IMR-90 (cell line): ENCODE results near the gene ANKRD10. TPM values are rescaled to one million over a fixed set of nuclear protein-coding genes. Genes with fewer than 3 reads are reported as not detected.

Experiments used
- ATAC-seq: fragments of 200-7000 bp; cut with Tn5 transposase; 2 replicates; pipeline ENCODE4 v1.9.1; 2020; ENCODE audit warnings: low read depth, mild to moderate bottlenecking, moderate library complexity
- Bru-seq: library from RNA; stranded (reverse); fragments of 400-500 nt; gene quantifications from one replicate; lab custom pipeline; 2021; lab: Mats Ljungman, UMichigan
- BruChase-seq, 2 experiments: library from RNA; stranded (reverse); fragments of 400-500 nt; gene quantifications; one replicate each; lab custom pipeline; 2021; lab: Mats Ljungman, UMichigan
- BruUV-seq: library from RNA; stranded (reverse); fragments of 400-500 nt; replicated peaks from 2 replicates; lab custom pipeline; 2021; lab: Mats Ljungman, UMichigan
- CTCF ChIA-PET: fragments of 300-600 bp; formaldehyde crosslinking; extraction: SDS; loops from one replicate; lab custom pipeline; 2021; ENCODE audit warnings: antibody characterized with exemption; lab: Yijun Ruan, JAX
- POLR2A ChIA-PET: fragments of 300-600 bp; sonication (Branson Sonifier 250); formaldehyde crosslinking; loops from one replicate; lab custom pipeline; 2022; ENCODE audit warnings: antibody characterized with exemption; ENCODE audit not compliant: unreplicated experiment; lab: Charles Lee
- DNase-seq: peaks from one replicate; pipeline ENCODE4 v3.0.0; 2013
- H2AFZ ChIP-seq: replicated peaks from 2 replicates; pipeline ENCODE3; 2013; ENCODE audit warnings: low read length, mild to moderate bottlenecking; ENCODE audit not compliant: poor library complexity
- H2AK5ac ChIP-seq: 2 replicates; pipeline ENCODE4 v1.6.1; 2013; ENCODE audit warnings: low read depth, low read length, inconsistent platforms
- H2AK9ac ChIP-seq: replicated peaks from 2 replicates; pipeline ENCODE3; 2013; ENCODE audit warnings: mild to moderate bottlenecking, low read depth, low read length, moderate library complexity; ENCODE audit not compliant: poor library complexity
- H2BK120ac ChIP-seq: 2 replicates; pipeline ENCODE4 v1.6.1; 2013; ENCODE audit warnings: low read depth, low read length, inconsistent platforms
- H2BK15ac ChIP-seq: 3 replicates; pipeline ENCODE4 v1.6.1; 2013; ENCODE audit warnings: low read depth, low read length, inconsistent platforms
- H2BK20ac ChIP-seq: 2 replicates; pipeline ENCODE4 v1.6.1; 2013; ENCODE audit warnings: low read depth, mild to moderate bottlenecking, inconsistent platforms, low read length, moderate library complexity
- H2BK5ac ChIP-seq: 2 replicates; pipeline ENCODE4 v1.6.1; 2013; ENCODE audit warnings: mild to moderate bottlenecking, low read depth, low read length, inconsistent platforms; ENCODE audit not compliant: poor library complexity, severe bottlenecking
- H3K14ac ChIP-seq: replicated peaks from 2 replicates; pipeline ENCODE4 v1.6.1; 2013; ENCODE audit warnings: low read depth, low read length, inconsistent platforms
- H3K18ac ChIP-seq: 2 replicates; pipeline ENCODE4 v1.6.1; 2013; ENCODE audit warnings: low read depth, low read length, control low read depth
- H3K23ac ChIP-seq: 2 replicates; pipeline ENCODE4 v1.6.1; 2013; ENCODE audit warnings: low read depth, low read length, inconsistent platforms
- H3K27ac ChIP-seq: 2 replicates; pipeline ENCODE4 v1.5.1; 2013; ENCODE audit warnings: mild to moderate bottlenecking, control low read depth, low read length; ENCODE audit not compliant: insufficient read depth
- H3K27me3 ChIP-seq: 2 replicates; pipeline ENCODE4 v1.6.1; 2013; ENCODE audit warnings: low read length; ENCODE audit not compliant: control insufficient read depth, insufficient read depth
- H3K36me3 ChIP-seq: 2 replicates; pipeline ENCODE4 v1.6.1; 2013; ENCODE audit warnings: low read length, mixed read lengths; ENCODE audit not compliant: control insufficient read depth, insufficient read depth
- H3K4ac ChIP-seq: 2 replicates; pipeline ENCODE4 v1.6.1; 2013; ENCODE audit warnings: low read depth, low read length, inconsistent platforms
- H3K4me1 ChIP-seq: 2 replicates; pipeline ENCODE4 v1.6.1; 2013; ENCODE audit warnings: low read length, mixed read lengths; ENCODE audit not compliant: control insufficient read depth, insufficient read depth
- H3K4me2 ChIP-seq: 2 replicates; pipeline ENCODE4 v1.6.1; 2013; ENCODE audit warnings: low read depth, mild to moderate bottlenecking, control low read depth, low read length, moderate library complexity
- H3K4me3 ChIP-seq: 2 replicates; pipeline ENCODE4 v1.5.1; 2013; ENCODE audit warnings: low read depth, mild to moderate bottlenecking, control low read depth, low read length, moderate library complexity; ENCODE audit not compliant: insufficient read depth
- H3K56ac ChIP-seq: 2 replicates; pipeline ENCODE4 v1.6.1; 2013; ENCODE audit warnings: low read length, inconsistent platforms; ENCODE audit not compliant: insufficient read depth; ENCODE audit errors: extremely low read depth
- H3K79me1 ChIP-seq, 2 experiments: 2 replicates each; pipeline ENCODE4 v1.6.1; 2013; ENCODE audit warnings: low read length in 2 of 2, inconsistent platforms in 1 of 2, low read depth in 1 of 2
- H3K9ac ChIP-seq: 2 replicates; pipeline ENCODE4 v1.6.1; 2013; ENCODE audit warnings: low read depth, low read length, control low read depth
- H3K9me1 ChIP-seq: 2 replicates; pipeline ENCODE4 v1.6.1; 2013; ENCODE audit warnings: low read length, inconsistent platforms; ENCODE audit not compliant: insufficient read depth
- H3K9me3 ChIP-seq: 2 replicates; pipeline ENCODE4 v1.6.1; 2013; ENCODE audit warnings: low read length; ENCODE audit not compliant: control insufficient read depth, insufficient read depth
- H4K20me1 ChIP-seq: 2 replicates; pipeline ENCODE4 v1.6.1; 2013; ENCODE audit warnings: low read length, inconsistent platforms; ENCODE audit not compliant: insufficient read depth
- H4K5ac ChIP-seq: 2 replicates; pipeline ENCODE4 v1.6.1; 2013; ENCODE audit warnings: mild to moderate bottlenecking, low read depth, low read length, control low read depth
- H4K8ac ChIP-seq, 2 experiments: 2 replicates each; pipeline ENCODE4 v1.6.1; 2013; ENCODE audit warnings: low read depth in 2 of 2, low read length in 2 of 2, control low read depth in 1 of 2, inconsistent platforms in 1 of 2
- H4K91ac ChIP-seq: 2 replicates; pipeline ENCODE4 v1.6.1; 2013; ENCODE audit warnings: low read depth, low read length, inconsistent platforms; ENCODE audit not compliant: insufficient read depth
- BHLHE40 ChIP-seq: fragments of 150-350 bp; IDR thresholded peaks from 2 replicates; pipeline ENCODE4 v1.6.1; 2016; ENCODE audit warnings: mild to moderate bottlenecking, low read depth, low read length
- CEBPB ChIP-seq: IDR thresholded peaks from 2 replicates; pipeline ENCODE4 v1.6.1; 2012; ENCODE audit warnings: low read depth, low read length, improper control_type of control experiment
- CHD1 ChIP-seq: IDR thresholded peaks from 2 replicates; pipeline ENCODE4 v1.6.1; 2012; ENCODE audit warnings: low read depth, low read length, improper control_type of control experiment
- ELK1 ChIP-seq: fragments of 150-350 bp; IDR thresholded peaks from 2 replicates; pipeline ENCODE4 v1.6.1; 2016; ENCODE audit warnings: low read depth, mild to moderate bottlenecking, low read length, moderate library complexity, borderline replicate concordance
- FOS ChIP-seq: fragments of 150-350 bp; IDR thresholded peaks from 2 replicates; pipeline ENCODE4 v1.6.1; 2016; ENCODE audit warnings: low read depth, low read length
- MAFK ChIP-seq: IDR thresholded peaks from 2 replicates; pipeline ENCODE4 v1.6.1; 2012; ENCODE audit warnings: low read depth, low read length, improper control_type of control experiment
- MAZ ChIP-seq: IDR thresholded peaks from 2 replicates; pipeline ENCODE4 v1.6.1; 2012; ENCODE audit warnings: low read depth, mild to moderate bottlenecking, low read length, improper control_type of control experiment, moderate library complexity, borderline replicate concordance
- MXI1 ChIP-seq: IDR thresholded peaks from 2 replicates; pipeline ENCODE4 v1.6.1; 2012; ENCODE audit warnings: low read depth, mild to moderate bottlenecking, low read length, moderate library complexity, borderline replicate concordance
- POLR2A ChIP-seq: IDR thresholded peaks from 2 replicates; pipeline ENCODE4 v1.6.1; 2012; ENCODE audit warnings: mild to moderate bottlenecking, low read depth, low read length
- RAD21 ChIP-seq: IDR thresholded peaks from 2 replicates; pipeline ENCODE4 v1.6.1; 2012; ENCODE audit warnings: low read length, improper control_type of control experiment
- RCOR1 ChIP-seq: IDR thresholded peaks from 2 replicates; pipeline ENCODE4 v1.6.1; 2012; ENCODE audit warnings: mild to moderate bottlenecking, low read length, improper control_type of control experiment; ENCODE audit not compliant: insufficient replicate concordance
- RFX5 ChIP-seq: IDR thresholded peaks from 2 replicates; pipeline ENCODE4 v1.8.0; 2012; ENCODE audit warnings: low read depth, mild to moderate bottlenecking, low read length, moderate library complexity
- USF2 ChIP-seq: fragments of 150-350 bp; IDR thresholded peaks from 2 replicates; pipeline ENCODE4 v1.6.1; 2017; ENCODE audit warnings: mild to moderate bottlenecking, antibody characterized with exemption, low read length, low read depth
- WGBS, 2 experiments: methylation state at CpG; one replicate each; pipeline versions ENCODE4 v1.1.5 to v1.1.7; 2013; ENCODE audit warnings: missing lambda C conversion rate in 2 of 2; ENCODE audit not compliant: insufficient read length in 1 of 2; ENCODE audit errors: extremely low coverage in 2 of 2; 5-methylcytosine and 5-hydroxymethylcytosine counted together
- dilution Hi-C: fragments of 300-500 bp; cut with HindIII; formaldehyde crosslinking; loops from one replicate; pipeline ENCODE4 v1.14.3; 2018; ENCODE audit warnings: low sequenced_read_pairs; ENCODE audit not compliant: unreplicated experiment
- in situ Hi-C: fragments of 300-500 bp; cut with MboI; formaldehyde crosslinking; loops from 3 replicates; pipeline ENCODE4 v1.14.3; 2019; ENCODE audit warnings: low sequenced_read_pairs, inconsistent platforms, mixed read lengths
- intact Hi-C: fragments of 100-400 bp; cut with micrococcal nuclease; formaldehyde crosslinking; loops from 2 replicates; pipeline ENCODE4 v1.10.0; 2022
- long read RNA-seq: library from polyadenylated mRNA; unstranded; transcript quantifications from one replicate; pipeline ENCODE4 v2.0.0, GENCODE V29; 2021; ENCODE audit not compliant: unreplicated experiment
- polyA plus RNA-seq, 3 experiments: library from polyadenylated mRNA; depleted of rRNA; stranded (reverse); fragments of >200 nt; gene quantifications; 2 replicates each; pipeline ENCODE4 v1.2.3, GENCODE V29; 2012; ENCODE audit warnings: low replicate concordance in 1 of 3
- total RNA-seq: library from RNA; depleted of rRNA; stranded (reverse); fragments of >200 nt; gene quantifications from 2 replicates; pipeline ENCODE4 v1.2.3, GENCODE V29; 2012; rRNA removed

ANKRD10 gene
- total RNA-seq (18.3 and 24.2 TPM in 2 replicates), polyA plus RNA-seq (2012; rRNA removed) (24.2 and 31.1 TPM in 2 replicates), Bru-seq, nascent RNA (percentile 95 among the genes with signal in this experiment), BruChase-seq, experiment 1, labeled RNA remaining after a 6-hour chase (percentile 98 among the genes with signal in this experiment), BruChase-seq, experiment 2, labeled RNA remaining after a 2-hour chase (percentile 99 among the genes with signal in this experiment)
- 7.4 and 11.9 TPM in 2 replicates for polyA plus RNA-seq (2012; cell fraction: cytosol; rRNA removed)
- 105 and 271 TPM in 2 replicates for polyA plus RNA-seq (2012; cell fraction: nucleus; rRNA removed; ENCODE audit: low replicate concordance)
- long read RNA-seq, transcript ANKRD10-201 (6 exons, 2,495 nt) = major isoform, 11 of 32 reads
- long read RNA-seq, partial matches to known transcripts = 2 of 32 reads
- long read RNA-seq, other reads (novel, unspliced or antisense) = 19 of 32 reads

- peak within 1 kb of the TSS; percentile 93 for H2AK5ac ChIP-seq
- peak within 1 kb of the TSS; percentile 100 for H3K27ac ChIP-seq
- H2BK120ac ChIP-seq = peak within 1 kb of the TSS; percentile 92
- peak within 1 kb of the TSS; percentile 94 for H2BK20ac ChIP-seq
- BruUV-seq = no TSS peak
- peak within 1 kb of the TSS; percentile 100 for H3K4me2 ChIP-seq
- peaks cover 4% of the 10 kb centered on the region; the same call in 1 of the 2 replicates for H3K36me3 ChIP-seq
- H3K27me3 ChIP-seq = no peaks in the 10 kb centered on the region
- intact Hi-C loops = loop anchor here (1.0 to 5.0 kb wide), 5 partner anchors 135 to 546 kb away; no protein-coding TSS in a partner anchor
- DNase-seq (peak; percentile 99), ATAC-seq (peak; percentile 86)
- ChIA-PET POLR2A (interaction anchor here (0.6 to 0.7 kb wide), 2 partner anchors 8 to 14 kb away, joined by 3 read pairs; no protein-coding TSS in a partner anchor), CTCF (interaction anchor here (0.6 to 1.2 kb wide), 4 partner anchors 11 to 353 kb away, joined by 3 to 5 read pairs (median 4); no protein-coding TSS in a partner anchor)
- H3K18ac ChIP-seq = peak within 1 kb of the TSS; percentile 99
- H4K20me1 ChIP-seq = peaks cover 42% of the 10 kb centered on the region
- peak within 1 kb of the TSS; percentile 93 for H3K56ac ChIP-seq
- H4K8ac ChIP-seq = peak within 1 kb of the TSS; percentile 86 to 93
- dilution Hi-C loops = no loop called here
- H2AFZ ChIP-seq = peak within 1 kb of the TSS; percentile 96
- 0% methylated on average over 24 of the region's 81 CpGs; no CpG with 5 or more reads in 1 of the 2 experiments for WGBS, 2 experiments
- H3K23ac ChIP-seq = peak within 1 kb of the TSS; percentile 98
- peak within 1 kb of the TSS; percentile 98 for H2AK9ac ChIP-seq
- H4K91ac ChIP-seq = peak within 1 kb of the TSS; percentile 92
- in situ Hi-C loops = loop anchor here (5.0 kb wide), 1 partner anchor 37 kb away; no protein-coding TSS in a partner anchor
- H3K4ac ChIP-seq = peak within 1 kb of the TSS; percentile 98
- no peaks in the 10 kb centered on the region for H3K9me3 ChIP-seq
- peak within 1 kb of the TSS; percentile 98 for H3K4me3 ChIP-seq
- peaks cover 11% of the 10 kb centered on the region for H3K9me1 ChIP-seq
- peak within 1 kb of the TSS; percentile 99 for H3K14ac ChIP-seq
- peak within 1 kb of the TSS; percentile 98 for H2BK5ac ChIP-seq
- H3K9ac ChIP-seq = peak within 1 kb of the TSS; percentile 99
- H3K79me1 ChIP-seq = peaks cover 2 to 30% of the 10 kb centered on the region in 2 experiments; a peak in 2 of 4 replicates
- H4K5ac ChIP-seq = peak within 1 kb of the TSS; percentile 99
- peak within 1 kb of the TSS; percentile 18; the same call in 1 of the 3 replicates for H2BK15ac ChIP-seq
- H3K4me1 ChIP-seq = peaks cover 8% of the 10 kb centered on the region
- TF ChIP-seq MAZ (peak; percentile 82; the same call in 1 of the 2 replicates), FOS (no peak), MAFK (no peak), POLR2A (peak; percentile 19), ELK1 (no peak), RFX5 (no peak), CEBPB (no peak), BHLHE40 (no peak), RAD21 (peak; percentile 80), CHD1 (no peak), MXI1 (peak; percentile 16; the same call in 1 of the 2 replicates), USF2 (peak; percentile 38; the same call in 1 of the 2 replicates), RCOR1 (no peak)
These were observed at the start of gene ANKRD10 for GRCh38 chr13:110915057-110915873. Gene ANKRD10, minus strand, starts transcription at chr13:110915069. Its CDS starts 135 bp downstream, at chr13:110914934.
